IPS-NIHi7 (cell line): Measurements from ENCODE around the gene CSRNP3.

Source experiments
- DNase-seq: peaks from one replicate; pipeline ENCODE4 v3.0.0; 2012; ENCODE audit warnings: mixed read lengths; ENCODE audit errors: extremely low spot score

The CSRNP3 gene

GRCh38 chr2:165681841-165682240 is 212.3 kb downstream of the CSRNP3 start:
- no peak for DNase-seq

- no peak for DNase-seq
These were observed 213.0 kb downstream of the CSRNP3 start for GRCh38 chr2:165682546-165682945.

GRCh38 chr2:165686800-165687199 is 217.3 kb downstream of the CSRNP3 start:
- no peak for DNase-seq

GRCh38 chr2:165687426-165688002 is 218.0 kb downstream of the CSRNP3 start:
- no peak for DNase-seq

GRCh38 chr2:165691615-165692014 is 222.1 kb downstream of the CSRNP3 start:
- DNase-seq, result peak; percentile 68

- DNase-seq, result no peak
These were observed 223.4 kb downstream of the CSRNP3 start for GRCh38 chr2:165692906-165693305.

GRCh38 chr2:165693838-165694237 is 224.3 kb downstream of the CSRNP3 start:
- DNase-seq, result no peak

GRCh38 chr2:165697748-165698443 is 228.4 kb downstream of the CSRNP3 start:
- DNase-seq, result no peak

GRCh38 chr2:165698444-165698884 is 229.0 kb downstream of the CSRNP3 start:
- DNase-seq, result peak; percentile 57

GRCh38 chr2:165699946-165700345 is 230.4 kb downstream of the CSRNP3 start:
- no peak for DNase-seq

- DNase-seq, result no peak
These were observed 231.0 kb downstream of the CSRNP3 start for GRCh38 chr2:165700531-165700930.

- no peak for DNase-seq
These were observed 231.6 kb downstream of the CSRNP3 start for GRCh38 chr2:165701147-165701546.

- no peak for DNase-seq
These were observed 237.5 kb downstream of the CSRNP3 start for GRCh38 chr2:165706960-165707487.

- DNase-seq, result no peak
These were observed 246.6 kb downstream of the CSRNP3 start for GRCh38 chr2:165716091-165716490.

- DNase-seq, result no peak
These were observed 249.2 kb downstream of the CSRNP3 start for GRCh38 chr2:165718610-165719210.

GRCh38 chr2:165720511-165720910 is 251.0 kb downstream of the CSRNP3 start:
- DNase-seq, result no peak

GRCh38 chr2:165725421-165725820 is 255.9 kb downstream of the CSRNP3 start:
- no peak for DNase-seq
